H1 (cell line): ENCODE data around the gene PRKG2. TPM values are rescaled to one million over a fixed set of nuclear protein-coding genes. Genes with fewer than 3 reads are reported as not detected.

Source experiments
- EP300 ChIP-seq, 2 experiments: IDR thresholded peaks; 1 replicate in 1 of 2; 2 replicates in 1 of 2; pipeline ENCODE4 v1.6.1; 2011 to 2012; ENCODE audit warnings: low read depth in 2 of 2, low read length in 2 of 2, mild to moderate bottlenecking in 2 of 2, borderline replicate concordance in 1 of 2, inconsistent platforms in 1 of 2, moderate library complexity in 1 of 2
- NRF1 ChIP-seq: IDR thresholded peaks from 2 replicates; pipeline ENCODE4 v1.6.1; 2011; ENCODE audit warnings: mild to moderate bottlenecking, low read depth, low read length, improper control_type of control experiment
- PHF8 ChIP-seq: fragments of 200-600 bp; sonication (generic); conservative IDR thresholded peaks from 2 replicates; pipeline ENCODE4 v1.7.1; 2012; ENCODE audit warnings: low read depth, mild to moderate bottlenecking, inconsistent platforms, low read length, moderate library complexity
- POLR2AphosphoS5 ChIP-seq: IDR thresholded peaks from 2 replicates; pipeline ENCODE4 v1.6.1; 2011; ENCODE audit warnings: low read depth, low read length
- POU5F1 ChIP-seq: IDR thresholded peaks from 2 replicates; pipeline ENCODE4 v1.6.1; 2011; ENCODE audit warnings: low read depth, mild to moderate bottlenecking, low read length, moderate library complexity
- SIN3A ChIP-seq, 2 experiments: IDR thresholded peaks in 1 of 2; conservative IDR thresholded peaks in 1 of 2; 2 replicates each; pipeline ENCODE4 v1.6.1; 2011 to 2012; ENCODE audit warnings: low read length in 2 of 2, improper control_type of control experiment in 1 of 2, low read depth in 1 of 2, mild to moderate bottlenecking in 1 of 2
- TEAD4 ChIP-seq: IDR thresholded peaks from 2 replicates; pipeline ENCODE4 v1.6.1; 2012; ENCODE audit warnings: low read depth, low read length, inconsistent platforms, mixed read lengths
- YY1 ChIP-seq: IDR thresholded peaks from 2 replicates; pipeline ENCODE4 v1.6.1; 2011; ENCODE audit warnings: low read depth, mild to moderate bottlenecking, low read length
- polyA plus RNA-seq, 7 experiments: library from polyadenylated mRNA; depleted of rRNA in 3 of 7; stranded (reverse) in 5 of 7; unstranded in 2 of 7; fragments of >200 nt in 5 of 7; fragments of 200-250 nt in 2 of 7; gene quantifications; 1 replicate in 5 of 7; 2 replicates in 1 of 7; 4 replicates in 1 of 7; pipeline versions ENCODE4 v1.2.1 to v1.2.3, GENCODE V29; 2011 to 2013; ENCODE audit warnings: missing spikeins in 2 of 7, mixed read lengths in 2 of 7
- total RNA-seq: library from RNA; stranded (reverse); fragmentation: NEBNext Ultra II Directional; extraction: Animal tissue kit (Norgen Biotek cat#: 25700); gene quantifications from 2 replicates; pipeline ENCODE4 v1.2.1, GENCODE V29; 2021
- TF ChIP-seq, protein P1 (sequence below): IDR thresholded peaks from 2 replicates; pipeline ENCODE4 v1.6.1; 2011; ENCODE audit warnings: low read length, improper control_type of control experiment

Gene PRKG2
- total and polyA plus RNA-seq, 2 of the 8 experiments (the other 6 are each of a cell fraction or from before 2014, with no cell fraction given): 0.45 to 1.2 TPM

DNA sequence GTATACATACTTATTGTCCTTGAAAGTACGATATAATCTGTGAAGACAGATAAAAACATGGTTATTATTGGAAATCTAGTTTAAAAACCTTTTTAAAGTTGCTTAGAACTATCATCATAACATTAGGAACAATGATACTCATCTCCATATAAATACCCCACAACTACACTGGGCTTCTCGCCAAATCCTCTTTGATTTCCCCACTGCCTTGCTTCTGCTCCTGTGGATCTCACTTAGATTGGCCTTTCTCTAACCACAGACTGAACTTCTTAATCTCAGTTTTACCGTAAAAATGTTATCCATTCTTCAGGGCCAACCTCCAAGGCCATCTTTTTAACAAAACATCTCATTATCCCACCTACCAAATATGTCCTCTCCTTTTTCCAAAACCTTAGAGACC, 77.6 kb downstream of the PRKG2 start (continued):
- TF ChIP-seq NRF1 (no peak), PHF8 (no peak), EP300 (IDR thresholded peaks at IDR 0.05; ENCODE audit: borderline replicate concordance in 1 of 2, low read depth in 2 of 2, low read length in 2 of 2) (no peak), SIN3A (conservative IDR thresholded peaks at IDR 0.05 in 1 of 2, IDR thresholded peaks at IDR 0.05 in 1 of 2; ENCODE audit: low read depth in 1 of 2, low read length in 2 of 2) (no peak), YY1 (no peak), POLR2AphosphoS5 (no peak), POU5F1 (no peak), TEAD4 (no peak)
- TF ChIP-seq, protein P1, sequence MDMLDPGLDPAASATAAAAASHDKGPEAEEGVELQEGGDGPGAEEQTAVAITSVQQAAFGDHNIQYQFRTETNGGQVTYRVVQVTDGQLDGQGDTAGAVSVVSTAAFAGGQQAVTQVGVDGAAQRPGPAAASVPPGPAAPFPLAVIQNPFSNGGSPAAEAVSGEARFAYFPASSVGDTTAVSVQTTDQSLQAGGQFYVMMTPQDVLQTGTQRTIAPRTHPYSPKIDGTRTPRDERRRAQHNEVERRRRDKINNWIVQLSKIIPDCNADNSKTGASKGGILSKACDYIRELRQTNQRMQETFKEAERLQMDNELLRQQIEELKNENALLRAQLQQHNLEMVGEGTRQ: no peak
